ENCODE measurements around the gene ANKRD7.

- TF ChIP-seq CTCF (IDR thresholded peaks at IDR 0.05): no peak
- no peak for TF ChIP-seq EP300 (IDR thresholded peaks at IDR 0.05; ENCODE audit: low read depth)
- TF ChIP-seq POLR2AphosphoS5 (IDR thresholded peaks at IDR 0.05): no peak
- no peak for TF ChIP-seq POLR2A (IDR thresholded peaks at IDR 0.05)
Measured at GRCh38 chr7:118185163-118185860, 39.2 kb upstream of the ANKRD7 start.
